Lower leg skin (tissue), 4 donors: ENCODE results near the gene MDGA2. TPM values are rescaled to one million over a fixed set of nuclear protein-coding genes. Genes with fewer than 3 reads are reported as not detected.

Experiments used
- DNase-seq, 2 donors: peaks; one replicate each; pipeline ENCODE4 v3.0.0-alpha.2; 2019; ENCODE audit warnings: low spot score in 2 of 2
- H3K4me3 ChIP-seq: fragments of 200-600 bp; sonication (generic); 2 replicates; pipeline ENCODE4 v1.5.1; 2017; ENCODE audit warnings: mild to moderate bottlenecking, low read depth; ENCODE audit not compliant: poor library complexity, severe bottlenecking
- CTCF ChIP-seq, 3 donors: fragments of 450-650 bp; IDR thresholded peaks; one replicate each; pipeline ENCODE4 v1.5.1; 2016; ENCODE audit warnings: antibody characterized with exemption in 3 of 3, mild to moderate bottlenecking in 3 of 3, moderate library complexity in 2 of 3
- POLR2A ChIP-seq, 2 donors: fragments of 450-650 bp; IDR thresholded peaks; one replicate each; pipeline ENCODE4 v1.6.1; 2016 to 2017; ENCODE audit warnings: antibody characterized with exemption in 2 of 2, mild to moderate bottlenecking in 1 of 2, moderate library complexity in 1 of 2
- WGBS, 2 donors: methylation state at CpG; one replicate each; pipeline ENCODE4 v1.1.5; 2018; 5-methylcytosine and 5-hydroxymethylcytosine counted together
- intact Hi-C: fragments of 100-400 bp; cut with DNase I; formaldehyde crosslinking; loops from one replicate; pipeline ENCODE4 v1.15.0; 2023; ENCODE audit warnings: low total_unique reads
- total RNA-seq, 4 donors: library from RNA; depleted of rRNA; stranded (reverse); fragments of >200 nt; gene quantifications; one replicate each; pipeline ENCODE4 v1.1.0, GENCODE V29; 2016

MDGA2 gene
- total RNA-seq, 4 donors from 2014 or later: 0.15 to 0.78 (median 0.24) TPM

DNA sequence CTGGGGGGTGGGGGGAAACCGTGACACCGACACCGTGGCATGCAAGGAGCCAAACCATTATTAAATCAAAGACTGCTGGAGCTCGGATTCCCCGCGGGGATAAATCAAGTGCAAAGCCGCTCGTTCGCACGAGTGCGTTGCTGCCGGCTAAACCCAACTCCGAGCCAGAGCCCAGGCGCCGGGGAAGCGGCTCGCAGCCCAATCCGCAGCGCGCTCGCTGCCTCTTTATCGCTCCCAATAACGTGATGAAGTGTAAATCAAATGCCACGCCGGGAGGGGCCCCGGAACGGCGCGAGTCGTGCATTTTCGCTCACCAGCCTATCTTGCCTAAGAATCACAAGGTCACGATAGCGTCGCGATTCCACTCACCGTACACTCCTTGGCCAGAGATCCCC lies 1.3 kb downstream of the MDGA2 start:
- no peak for TF ChIP-seq POLR2A (IDR thresholded peaks at IDR 0.05)
- TF ChIP-seq CTCF (IDR thresholded peaks at IDR 0.05): no peak
- H3K4me3 ChIP-seq: peak overlapping the region; percentile 1
- intact Hi-C loops: no loop called here
- WGBS, 2 donors: 2% methylated on average over 36 of the region's 36 CpGs
- no peak for DNase-seq

DNA sequence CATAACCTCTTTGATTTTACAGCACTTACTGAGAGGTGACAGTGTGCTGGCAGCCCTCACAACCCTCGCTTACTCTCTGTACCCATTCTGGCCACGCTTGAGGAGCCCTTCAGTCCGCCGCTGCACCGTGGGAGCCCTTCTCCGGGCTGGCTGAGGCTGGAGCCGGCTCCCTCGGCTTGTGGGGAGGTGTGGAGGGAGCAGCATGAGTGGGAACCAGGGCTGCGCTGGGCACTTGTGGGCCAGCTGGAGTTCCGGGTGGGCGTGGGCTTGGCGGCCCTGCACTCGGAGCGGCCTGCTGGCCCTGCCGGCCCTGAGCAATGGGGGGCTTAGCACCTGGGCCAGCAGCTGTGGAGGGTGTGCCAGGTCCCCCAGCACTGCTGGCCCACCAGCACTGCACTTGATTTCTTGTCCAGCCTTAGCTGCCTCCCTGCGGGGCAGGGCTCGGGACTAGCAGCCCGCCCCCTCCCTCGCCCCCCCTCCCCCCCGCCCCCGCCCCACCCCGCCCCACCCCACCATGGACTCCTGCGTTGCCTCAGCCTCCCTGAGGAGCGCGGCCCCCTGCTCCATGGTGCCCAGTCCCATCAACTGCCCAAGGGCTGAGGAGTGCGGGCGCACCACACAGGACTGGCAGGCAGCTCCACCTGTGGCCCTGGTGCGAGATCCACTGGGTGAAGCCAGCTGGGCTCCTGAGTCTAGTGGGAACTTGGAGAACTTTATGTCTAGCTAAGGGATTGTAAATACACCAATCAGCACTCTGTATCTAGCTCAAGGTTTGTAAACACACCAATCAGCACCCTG lies 9.9 kb downstream of the MDGA2 start:
- no peak overlapping the region for H3K4me3 ChIP-seq
- WGBS, 2 donors: 84 to 93% methylated on average over 20 to 22 of the region's 28 CpGs
- DNase-seq: no peak
- no peak for TF ChIP-seq POLR2A (IDR thresholded peaks at IDR 0.05)
- no peak for TF ChIP-seq CTCF (IDR thresholded peaks at IDR 0.05)
- intact Hi-C loops: no loop called here

DNA sequence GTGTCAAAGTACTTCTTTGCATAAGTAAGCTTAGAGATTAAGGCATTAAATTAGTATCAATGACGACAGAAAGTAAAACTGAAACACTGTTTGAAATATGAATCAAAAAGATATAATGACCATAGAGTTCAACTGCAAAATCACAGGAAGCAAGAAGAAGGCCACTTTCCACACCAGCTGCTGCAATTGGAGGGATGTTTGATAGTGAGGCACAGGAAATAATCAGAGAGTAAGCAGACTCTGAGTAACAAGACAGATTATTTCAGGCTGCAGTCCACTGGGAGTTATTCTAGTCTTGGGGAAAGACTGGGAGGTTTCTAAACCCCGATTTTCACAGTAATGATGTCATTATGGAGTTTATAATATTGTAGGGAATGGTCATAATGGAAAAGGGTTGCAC lies 12.9 kb downstream of the MDGA2 start:
- WGBS, 2 donors: 66 to 70% methylated on average over 2 of the region's 2 CpGs
- TF ChIP-seq CTCF (IDR thresholded peaks at IDR 0.05) (no peak), POLR2A (IDR thresholded peaks at IDR 0.05) (no peak)
- no peak for DNase-seq
- intact Hi-C loops: no loop called here
- H3K4me3 ChIP-seq: no peak overlapping the region

- intact Hi-C loops: no loop called here
- 62 to 70% methylated on average over 2 of the region's 2 CpGs for WGBS, 2 donors
- DNase-seq: no peak
- no peak overlapping the region for H3K4me3 ChIP-seq
- TF ChIP-seq CTCF (IDR thresholded peaks at IDR 0.05) (no peak), POLR2A (IDR thresholded peaks at IDR 0.05) (no peak)
Observed at GRCh38 chr14:47660158-47660557, 15.2 kb downstream of the MDGA2 start.

GRCh38 chr14:47658041-47658440 lies 17.4 kb downstream of the MDGA2 start:
- 100% methylated on average over 1 of the region's 1 CpG for WGBS, 2 donors
- no peak overlapping the region for H3K4me3 ChIP-seq
- no peak for TF ChIP-seq CTCF (IDR thresholded peaks at IDR 0.05)
- no peak for TF ChIP-seq POLR2A (IDR thresholded peaks at IDR 0.05)
- intact Hi-C loops: loop anchor here (10.0 kb wide), 1 partner anchor 877 kb away; no protein-coding TSS in a partner anchor
- no peak for DNase-seq
